HL-60 (cell line): ENCODE results near the gene SRF.

Experiments used
- DNase-seq, 2 experiments: peaks; one replicate each; pipeline ENCODE4 v3.0.0-alpha.2; 2010 to 2020; ENCODE audit warnings: low read depth in 1 of 2, low spot score in 1 of 2
- H3K27ac ChIP-seq: fragments of 250-450 bp; sonication (Bioruptor Pico); replicated peaks from 2 replicates; pipeline ENCODE4 v1.5.1; 2020; ENCODE audit warnings: mild to moderate bottlenecking, moderate library complexity
- H3K27me3 ChIP-seq: fragments of 250-450 bp; sonication (Bioruptor Pico); 2 replicates; pipeline ENCODE4 v1.5.1; 2021; ENCODE audit warnings: mild to moderate bottlenecking, moderate library complexity; ENCODE audit not compliant: insufficient read depth, poor library complexity, severe bottlenecking
- H3K4me3 ChIP-seq: replicated peaks from 2 replicates; pipeline ENCODE4 v1.5.1; 2011; ENCODE audit warnings: mild to moderate bottlenecking, control low read depth, low read length; ENCODE audit not compliant: insufficient read depth
- GABPA ChIP-seq: IDR thresholded peaks from 2 replicates; pipeline ENCODE4 v1.6.1; 2012; ENCODE audit warnings: low read depth
- POLR2AphosphoS5 ChIP-seq: IDR thresholded peaks from 2 replicates; pipeline ENCODE4 v1.6.1; 2012; ENCODE audit warnings: low read depth
- SPI1 ChIP-seq: IDR thresholded peaks from 2 replicates; pipeline ENCODE4 v1.6.1; 2012; ENCODE audit warnings: low read depth, mild to moderate bottlenecking, borderline replicate concordance
- TF ChIP-seq, protein P1 (sequence below): IDR thresholded peaks from one replicate; pipeline ENCODE4 v1.5.1; 2011; ENCODE audit warnings: low read length, control low read depth, inconsistent platforms; ENCODE audit not compliant: insufficient read depth
- TF ChIP-seq, protein P2 (sequence below): IDR thresholded peaks from 2 replicates; pipeline ENCODE4 v1.6.1; 2012; ENCODE audit warnings: low read depth; ENCODE audit not compliant: insufficient replicate concordance

The SRF gene

DNA sequence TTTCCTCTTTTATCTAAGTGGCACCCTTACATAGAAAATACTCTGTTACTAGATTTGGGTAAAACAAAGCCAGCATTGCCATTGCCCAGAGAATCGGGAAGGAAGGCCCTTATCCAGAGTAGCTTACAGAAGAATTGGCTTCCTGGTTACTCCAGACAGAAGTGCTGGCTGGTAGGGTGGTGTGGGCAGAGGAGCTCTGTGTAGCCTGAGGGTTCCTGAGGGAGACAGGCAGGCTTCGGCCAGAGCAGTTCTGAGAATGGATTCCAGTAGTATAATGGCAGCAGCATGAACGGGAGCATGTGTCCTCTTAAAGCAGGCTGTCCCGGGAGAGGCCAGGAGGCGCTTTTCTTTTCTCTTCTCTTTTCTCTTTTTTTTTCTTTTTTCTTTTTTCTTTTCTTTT, 22.9 kb downstream of the SRF start:
- Histone ChIP-seq H3K27me3 (no peaks in the 10 kb centered on the region), H3K27ac (no peak overlapping the region), H3K4me3 (no peak overlapping the region)
- no peak for DNase-seq
- TF ChIP-seq POLR2AphosphoS5 (no peak), SPI1 (no peak), GABPA (no peak)
- TF ChIP-seq, protein P1, sequence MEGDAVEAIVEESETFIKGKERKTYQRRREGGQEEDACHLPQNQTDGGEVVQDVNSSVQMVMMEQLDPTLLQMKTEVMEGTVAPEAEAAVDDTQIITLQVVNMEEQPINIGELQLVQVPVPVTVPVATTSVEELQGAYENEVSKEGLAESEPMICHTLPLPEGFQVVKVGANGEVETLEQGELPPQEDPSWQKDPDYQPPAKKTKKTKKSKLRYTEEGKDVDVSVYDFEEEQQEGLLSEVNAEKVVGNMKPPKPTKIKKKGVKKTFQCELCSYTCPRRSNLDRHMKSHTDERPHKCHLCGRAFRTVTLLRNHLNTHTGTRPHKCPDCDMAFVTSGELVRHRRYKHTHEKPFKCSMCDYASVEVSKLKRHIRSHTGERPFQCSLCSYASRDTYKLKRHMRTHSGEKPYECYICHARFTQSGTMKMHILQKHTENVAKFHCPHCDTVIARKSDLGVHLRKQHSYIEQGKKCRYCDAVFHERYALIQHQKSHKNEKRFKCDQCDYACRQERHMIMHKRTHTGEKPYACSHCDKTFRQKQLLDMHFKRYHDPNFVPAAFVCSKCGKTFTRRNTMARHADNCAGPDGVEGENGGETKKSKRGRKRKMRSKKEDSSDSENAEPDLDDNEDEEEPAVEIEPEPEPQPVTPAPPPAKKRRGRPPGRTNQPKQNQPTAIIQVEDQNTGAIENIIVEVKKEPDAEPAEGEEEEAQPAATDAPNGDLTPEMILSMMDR = no peak

DNA sequence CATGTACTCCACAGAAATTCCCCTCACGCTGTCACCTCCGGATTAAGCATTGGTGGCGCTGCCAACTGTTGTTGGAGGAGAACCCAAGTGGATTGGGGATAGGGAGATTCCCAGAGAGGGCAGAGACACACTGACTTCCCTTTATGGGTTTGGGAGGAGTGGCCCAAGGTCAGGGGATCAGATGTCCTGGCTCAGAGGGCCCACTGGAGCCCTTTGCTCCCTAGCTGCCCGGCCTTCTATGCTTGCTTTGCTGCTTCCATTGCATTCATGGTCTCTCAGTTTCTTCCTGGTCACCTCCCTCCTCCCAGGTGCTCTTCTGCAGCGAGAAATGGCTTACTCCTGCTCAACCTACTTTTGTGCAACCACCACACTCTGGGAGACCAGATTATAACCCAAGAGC, 25.3 kb downstream of the SRF start:
- Histone ChIP-seq H3K4me3 (no peak overlapping the region), H3K27me3 (no peaks in the 10 kb centered on the region), H3K27ac (no peak overlapping the region)
- no peak for DNase-seq
- TF ChIP-seq, protein P1 = no peak
- TF ChIP-seq, protein P2, sequence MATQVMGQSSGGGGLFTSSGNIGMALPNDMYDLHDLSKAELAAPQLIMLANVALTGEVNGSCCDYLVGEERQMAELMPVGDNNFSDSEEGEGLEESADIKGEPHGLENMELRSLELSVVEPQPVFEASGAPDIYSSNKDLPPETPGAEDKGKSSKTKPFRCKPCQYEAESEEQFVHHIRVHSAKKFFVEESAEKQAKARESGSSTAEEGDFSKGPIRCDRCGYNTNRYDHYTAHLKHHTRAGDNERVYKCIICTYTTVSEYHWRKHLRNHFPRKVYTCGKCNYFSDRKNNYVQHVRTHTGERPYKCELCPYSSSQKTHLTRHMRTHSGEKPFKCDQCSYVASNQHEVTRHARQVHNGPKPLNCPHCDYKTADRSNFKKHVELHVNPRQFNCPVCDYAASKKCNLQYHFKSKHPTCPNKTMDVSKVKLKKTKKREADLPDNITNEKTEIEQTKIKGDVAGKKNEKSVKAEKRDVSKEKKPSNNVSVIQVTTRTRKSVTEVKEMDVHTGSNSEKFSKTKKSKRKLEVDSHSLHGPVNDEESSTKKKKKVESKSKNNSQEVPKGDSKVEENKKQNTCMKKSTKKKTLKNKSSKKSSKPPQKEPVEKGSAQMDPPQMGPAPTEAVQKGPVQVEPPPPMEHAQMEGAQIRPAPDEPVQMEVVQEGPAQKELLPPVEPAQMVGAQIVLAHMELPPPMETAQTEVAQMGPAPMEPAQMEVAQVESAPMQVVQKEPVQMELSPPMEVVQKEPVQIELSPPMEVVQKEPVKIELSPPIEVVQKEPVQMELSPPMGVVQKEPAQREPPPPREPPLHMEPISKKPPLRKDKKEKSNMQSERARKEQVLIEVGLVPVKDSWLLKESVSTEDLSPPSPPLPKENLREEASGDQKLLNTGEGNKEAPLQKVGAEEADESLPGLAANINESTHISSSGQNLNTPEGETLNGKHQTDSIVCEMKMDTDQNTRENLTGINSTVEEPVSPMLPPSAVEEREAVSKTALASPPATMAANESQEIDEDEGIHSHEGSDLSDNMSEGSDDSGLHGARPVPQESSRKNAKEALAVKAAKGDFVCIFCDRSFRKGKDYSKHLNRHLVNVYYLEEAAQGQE = no peak
- no peak for TF ChIP-seq POLR2AphosphoS5
- TF ChIP-seq SPI1 = no peak
- TF ChIP-seq GABPA = no peak

DNA sequence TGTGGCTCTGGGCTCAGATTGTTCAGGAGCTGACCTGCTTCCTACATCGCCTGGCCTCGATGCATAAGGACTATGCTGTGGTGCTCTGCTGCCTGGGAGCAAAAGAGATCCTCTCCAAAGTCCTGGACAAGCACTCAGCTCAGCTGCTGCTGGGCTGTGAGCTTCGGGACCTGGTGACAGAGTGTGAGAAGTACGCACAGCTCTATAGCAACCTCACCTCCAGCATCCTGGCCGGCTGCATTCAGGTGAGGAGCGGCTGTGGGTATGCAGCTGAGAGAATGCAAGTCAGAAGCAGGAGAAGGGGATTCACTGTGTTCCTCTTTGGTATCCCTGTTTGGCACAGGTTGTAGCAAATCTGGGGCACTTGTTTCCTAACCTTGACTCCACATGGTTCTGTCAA, 28.8 kb downstream of the SRF start:
- TF ChIP-seq, protein P1 = no peak
- no peak for TF ChIP-seq SPI1
- no peak for TF ChIP-seq POLR2AphosphoS5
- no peak overlapping the region for H3K27ac ChIP-seq
- no peaks in the 10 kb centered on the region for H3K27me3 ChIP-seq
- DNase-seq = no peak
- H3K4me3 ChIP-seq = no peak overlapping the region

DNA sequence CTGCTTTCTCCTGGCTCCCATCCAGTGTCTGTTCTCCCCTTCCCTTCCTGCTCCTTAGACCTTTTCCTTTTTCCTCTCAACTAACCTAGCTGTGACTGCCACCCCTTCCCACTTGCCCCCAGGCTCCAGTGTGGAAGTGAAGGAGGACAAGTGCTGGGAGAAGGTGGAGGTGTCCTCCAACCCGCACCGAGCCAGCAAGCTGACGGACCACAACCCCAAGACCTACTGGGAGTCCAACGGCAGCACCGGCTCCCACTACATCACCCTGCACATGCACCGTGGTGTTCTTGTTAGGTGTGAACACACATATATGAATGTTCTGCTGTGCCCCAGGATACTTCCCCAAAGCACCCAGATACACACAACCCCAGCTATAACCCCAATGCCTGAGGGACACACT, 29.5 kb downstream of the SRF start:
- no peak overlapping the region for H3K27ac ChIP-seq
- TF ChIP-seq POLR2AphosphoS5 (no peak), SPI1 (no peak), GABPA (no peak)
- TF ChIP-seq, protein P2 = no peak
- TF ChIP-seq, protein P1 = no peak
- no peak overlapping the region for H3K4me3 ChIP-seq
- no peak for DNase-seq
- no peaks in the 10 kb centered on the region for H3K27me3 ChIP-seq
